Measurements from ENCODE around the gene CD300E. TPM values are rescaled to one million over a fixed set of nuclear protein-coding genes. Genes with fewer than 3 reads are reported as not detected.

The CD300E gene
- total RNA-seq = not detected in 2 replicates

GRCh38 chr17:74623693-74624093 is at the start of gene CD300E:
Gene CD300E, minus strand, starts transcription at chr17:74623738. Its CDS starts 117 bp downstream, at chr17:74623621.

GRCh38 chr17:74592087-74592990 is 31.2 kb downstream of the CD300E start, which contains the start of gene CD300LD:
Gene CD300LD, minus strand, starts transcription at chr17:74592283. Its CDS starts 81 bp downstream, at chr17:74592202.

GRCh38 chr17:74567397-74567796 is 56.1 kb downstream of the CD300E start, which contains the start of gene CD300H:
Gene CD300H, minus strand, starts transcription at chr17:74567509.

Other genes with a start within 250 kb of the CD300E start
- 0.09 and 0.66 TPM in 2 replicates for gene GPRC5C, start 191.7 kb downstream of the CD300E start, total RNA-seq
- not detected in 2 replicates for gene CD300A, start 157.1 kb downstream of the CD300E start, total RNA-seq
- not detected in 2 replicates for gene CD300LB, start 92.3 kb downstream of the CD300E start, total RNA-seq
- gene CD300C, start 77.6 kb downstream of the CD300E start, total RNA-seq = not detected in 2 replicates
- gene CD300H, start 56.2 kb downstream of the CD300E start, total RNA-seq = not detected in 2 replicates
- not detected in 2 replicates for gene CD300LD, start 31.5 kb downstream of the CD300E start, total RNA-seq
- gene CD300LF, start 89.2 kb upstream of the CD300E start, total RNA-seq = not detected in 2 replicates
- gene RAB37, start 113.5 kb upstream of the CD300E start, total RNA-seq = 0.19 and 0.27 TPM in 2 replicates
- 6.7 and 8.2 TPM in 2 replicates for gene NHERF1, start 124.9 kb upstream of the CD300E start, total RNA-seq
- 27.5 and 37.6 TPM in 2 replicates for gene NAT9, start 152.6 kb upstream of the CD300E start, total RNA-seq
- gene GRIN2C, start 236.1 kb upstream of the CD300E start, total RNA-seq = 0.09 and 0.19 TPM in 2 replicates
- gene FDXR, start 249.3 kb upstream of the CD300E start, total RNA-seq = 38.9 and 64.7 TPM in 2 replicates